HuH-7.5 (cell line): Measurements from ENCODE around the gene NAP1L2.
"Not testable (repeated sequence)": the region's sequence is repeated elsewhere in the genome, so short reads cannot be mapped to it uniquely, and the experiment has no call there.

Experiments
- DNase-seq: peaks from one replicate; pipeline ENCODE4 v3.0.0; 2011; ENCODE audit warnings: low spot score

Gene NAP1L2, protein sequence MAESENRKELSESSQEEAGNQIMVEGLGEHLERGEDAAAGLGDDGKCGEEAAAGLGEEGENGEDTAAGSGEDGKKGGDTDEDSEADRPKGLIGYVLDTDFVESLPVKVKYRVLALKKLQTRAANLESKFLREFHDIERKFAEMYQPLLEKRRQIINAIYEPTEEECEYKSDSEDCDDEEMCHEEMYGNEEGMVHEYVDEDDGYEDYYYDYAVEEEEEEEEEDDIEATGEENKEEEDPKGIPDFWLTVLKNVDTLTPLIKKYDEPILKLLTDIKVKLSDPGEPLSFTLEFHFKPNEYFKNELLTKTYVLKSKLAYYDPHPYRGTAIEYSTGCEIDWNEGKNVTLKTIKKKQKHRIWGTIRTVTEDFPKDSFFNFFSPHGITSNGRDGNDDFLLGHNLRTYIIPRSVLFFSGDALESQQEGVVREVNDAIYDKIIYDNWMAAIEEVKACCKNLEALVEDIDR

DNA sequence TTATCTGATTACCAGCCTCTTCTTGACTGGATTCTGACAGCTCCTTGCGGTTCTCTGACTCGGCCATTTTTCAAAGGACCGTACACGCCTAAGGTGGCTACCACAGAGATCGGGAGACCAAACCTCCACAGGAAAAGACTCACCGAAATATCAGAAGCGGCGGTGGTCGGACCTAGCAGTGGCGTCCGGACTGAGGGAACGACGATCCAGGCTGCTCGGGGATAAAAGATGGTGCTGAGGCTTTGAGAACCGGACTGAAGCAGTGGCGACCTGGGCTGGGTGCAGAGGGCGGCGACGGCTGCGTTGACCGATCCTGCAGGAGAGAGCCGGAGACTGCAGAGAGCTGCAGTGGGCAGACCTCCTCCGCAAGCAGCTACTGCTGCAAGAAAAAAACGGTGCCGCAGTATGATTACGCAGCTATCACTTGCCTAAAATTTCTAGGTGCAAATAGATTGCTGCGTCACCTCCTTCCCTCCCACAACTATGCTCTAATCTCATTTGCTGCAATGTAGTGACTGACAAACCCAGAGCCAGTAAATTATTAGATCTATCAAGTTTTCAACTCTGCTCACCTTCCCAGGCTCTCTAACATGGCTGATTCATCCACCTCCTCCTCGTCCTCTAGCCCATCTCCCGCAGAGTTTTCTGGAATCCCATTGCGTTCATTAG is at the start of gene NAP1L2:
Gene NAP1L2, minus strand, starts transcription at position 426 of the 669 bp plus-strand sequence. Its CDS starts 359 bp downstream, at position 67.
- DNase-seq = no peak

DNA sequence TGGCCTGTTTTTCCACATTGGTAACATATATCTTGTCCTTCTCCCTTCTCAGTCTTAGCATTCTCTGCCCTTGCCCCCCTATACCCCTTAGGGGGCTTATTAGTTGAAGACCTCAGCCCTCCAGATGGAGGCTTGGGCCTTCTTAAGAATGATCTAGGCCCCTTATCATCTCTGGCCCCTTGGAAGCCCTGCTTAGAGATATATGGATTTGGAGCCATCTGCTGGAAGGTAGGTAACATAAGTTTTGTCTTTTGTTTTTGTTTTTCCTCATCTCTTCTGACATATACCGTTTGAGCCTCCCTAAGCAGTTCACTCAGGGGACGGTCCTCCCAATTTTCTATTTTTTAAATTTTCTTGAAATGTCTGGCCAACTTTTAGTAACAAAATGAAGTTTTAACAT is 48.3 kb upstream of the NAP1L2 start:
- DNase-seq = no peak

DNA sequence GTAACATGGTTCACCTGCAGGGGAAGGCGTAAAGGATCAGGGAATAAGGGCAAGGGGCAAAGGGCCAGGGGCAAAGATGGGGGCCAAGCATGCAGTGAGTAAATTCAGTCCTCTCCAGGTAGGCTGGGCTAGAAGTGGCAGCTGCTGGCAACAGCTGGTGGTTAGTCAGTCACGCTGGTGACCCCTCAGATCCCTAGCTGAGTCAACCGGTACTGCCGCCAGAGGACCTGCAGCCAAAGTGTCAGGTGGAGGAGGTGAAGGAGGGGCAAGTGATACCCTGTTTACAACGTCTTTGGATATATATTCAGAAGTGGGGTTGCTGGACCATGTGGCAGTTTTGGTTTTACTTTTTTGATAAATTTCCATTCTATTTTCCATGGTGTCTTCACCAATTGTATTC is 24.6 kb upstream of the NAP1L2 start:
- no peak for DNase-seq

DNA sequence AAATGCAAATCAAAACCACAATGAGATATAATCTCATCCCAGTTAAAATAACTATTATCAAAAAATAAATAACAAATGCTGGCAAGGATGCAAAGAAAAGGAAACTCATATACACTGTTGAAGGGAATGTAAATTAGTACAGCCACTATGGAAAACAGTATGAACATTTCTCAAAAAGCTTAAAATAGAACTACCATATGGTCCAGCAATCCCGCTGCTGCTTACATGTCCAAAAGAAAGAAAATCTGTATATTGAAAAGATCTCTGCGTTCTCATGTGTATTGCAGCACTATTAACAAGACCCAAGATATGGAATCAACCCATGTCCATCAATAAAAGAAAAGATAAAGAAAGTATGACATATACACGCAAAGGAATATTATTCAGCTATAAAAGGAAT is 3.0 kb upstream of the NAP1L2 start:
- no peak for DNase-seq

DNA sequence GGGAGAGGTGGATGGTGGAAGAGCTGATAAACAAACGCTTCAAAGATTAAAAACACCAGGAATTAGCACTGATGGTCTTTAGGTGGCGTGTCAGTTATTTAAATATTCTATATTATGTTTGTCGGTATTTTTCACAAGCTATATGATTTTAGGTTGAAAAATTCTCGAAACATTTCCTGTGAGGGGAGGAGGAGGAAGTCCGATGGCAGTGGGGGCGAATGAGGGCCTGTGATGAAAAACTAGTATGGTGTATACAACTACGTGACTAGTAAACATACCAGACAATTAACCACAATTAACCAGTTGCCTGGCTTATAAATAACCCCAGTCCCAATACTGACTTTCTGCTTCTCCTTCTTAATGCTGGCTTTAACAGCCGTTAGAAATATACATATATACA is 595 bp upstream of the NAP1L2 start:
- no peak for DNase-seq

DNA sequence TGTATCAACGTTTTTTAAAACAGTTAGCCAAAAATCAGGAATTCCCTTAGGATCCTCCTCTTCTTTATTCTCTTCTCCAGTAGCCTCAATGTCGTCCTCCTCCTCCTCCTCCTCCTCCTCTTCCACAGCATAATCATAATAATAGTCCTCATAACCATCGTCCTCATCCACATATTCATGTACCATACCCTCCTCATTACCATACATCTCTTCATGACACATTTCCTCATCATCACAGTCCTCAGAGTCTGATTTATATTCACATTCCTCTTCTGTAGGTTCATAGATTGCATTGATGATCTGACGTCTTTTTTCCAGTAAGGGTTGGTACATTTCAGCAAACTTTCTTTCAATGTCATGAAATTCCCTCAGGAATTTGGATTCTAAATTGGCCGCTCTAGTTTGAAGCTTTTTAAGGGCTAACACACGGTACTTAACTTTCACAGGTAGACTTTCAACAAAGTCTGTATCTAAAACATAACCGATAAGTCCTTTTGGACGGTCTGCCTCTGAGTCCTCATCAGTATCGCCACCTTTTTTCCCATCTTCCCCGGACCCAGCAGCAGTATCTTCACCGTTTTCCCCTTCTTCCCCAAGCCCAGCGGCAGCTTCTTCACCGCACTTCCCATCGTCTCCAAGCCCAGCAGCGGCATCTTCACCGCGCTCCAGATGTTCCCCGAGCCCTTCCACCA is 771 bp downstream of the NAP1L2 start:
- no peak for DNase-seq

DNA sequence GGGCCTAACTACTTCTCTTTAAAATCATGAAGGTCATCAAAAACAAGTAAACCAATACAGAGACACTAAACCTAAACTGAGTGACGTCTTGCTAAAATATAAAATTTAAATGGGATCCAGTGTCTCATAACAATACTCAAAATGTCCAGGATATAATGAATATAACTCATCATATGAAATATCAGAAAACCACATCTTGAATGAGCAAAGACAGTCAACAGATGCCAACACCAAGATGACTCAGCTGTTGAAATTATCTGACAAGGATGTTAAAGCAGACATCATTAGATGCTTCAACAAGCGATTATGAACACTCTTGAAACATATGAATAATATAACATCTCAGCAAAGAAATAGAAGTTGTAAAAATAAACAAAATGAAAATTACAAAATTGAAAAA is 8.3 kb downstream of the NAP1L2 start:
- DNase-seq = no peak

DNA sequence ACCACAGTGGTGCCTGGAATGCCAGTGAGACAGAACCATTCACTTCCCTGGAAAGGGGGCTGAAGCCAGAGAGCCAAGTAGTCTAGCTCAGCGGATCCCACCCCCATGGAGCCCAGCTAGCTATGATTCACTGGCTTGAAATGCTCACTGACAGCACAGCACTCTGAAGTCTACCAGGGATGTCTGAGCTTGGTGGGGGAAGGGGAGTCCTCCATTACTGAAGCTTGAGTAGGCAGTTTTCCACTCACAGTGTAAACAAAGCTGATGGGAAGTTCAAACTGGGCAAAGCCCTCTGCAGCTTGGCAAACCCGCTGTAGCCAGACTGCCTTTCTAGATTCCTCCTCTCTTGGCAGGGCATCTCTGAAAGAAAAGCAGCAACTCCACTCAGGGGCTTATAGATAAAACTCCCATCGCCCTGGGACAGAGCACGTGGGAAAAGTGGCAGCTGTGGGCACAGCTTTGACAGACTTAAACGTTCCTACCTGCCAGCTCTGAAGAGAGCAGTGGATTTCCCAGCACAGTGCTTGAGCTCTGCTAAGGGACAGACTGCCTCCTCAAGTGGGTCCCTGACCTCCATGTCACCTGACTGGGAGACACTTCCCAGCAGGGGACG is 32.0 kb downstream of the NAP1L2 start:
- DNase-seq = no peak

DNA sequence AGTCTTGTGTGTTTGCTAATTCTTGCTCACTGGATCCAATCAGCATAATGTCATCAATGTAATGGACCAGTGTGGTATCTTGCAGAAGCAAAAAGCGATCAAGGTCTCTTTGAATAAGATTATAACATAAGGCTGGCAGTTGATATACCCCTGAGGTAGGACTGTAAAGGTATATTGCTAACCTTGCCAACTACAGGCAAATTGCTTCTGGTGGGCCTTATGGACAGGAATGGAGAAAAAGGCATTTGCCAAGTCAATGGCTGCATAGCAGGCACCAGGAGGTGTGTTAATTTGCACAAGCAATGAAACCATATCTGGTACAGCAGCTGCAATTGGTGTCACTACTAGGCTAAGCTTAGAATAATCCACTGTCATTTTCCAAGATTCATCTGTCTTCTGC is 45.7 kb downstream of the NAP1L2 start:
- not testable (repeated sequence) for DNase-seq
